Measurements from ENCODE around the gene B3GAT3. TPM values are rescaled to one million over a fixed set of nuclear protein-coding genes. Genes with fewer than 3 reads are reported as not detected.
A peak's percentile ranks its signal among the peaks of the same experiment; 100 is the strongest.

The B3GAT3 gene
- total RNA-seq, 2 donors from 2014 or later, result 20.5 to 22.4 TPM

DNA sequence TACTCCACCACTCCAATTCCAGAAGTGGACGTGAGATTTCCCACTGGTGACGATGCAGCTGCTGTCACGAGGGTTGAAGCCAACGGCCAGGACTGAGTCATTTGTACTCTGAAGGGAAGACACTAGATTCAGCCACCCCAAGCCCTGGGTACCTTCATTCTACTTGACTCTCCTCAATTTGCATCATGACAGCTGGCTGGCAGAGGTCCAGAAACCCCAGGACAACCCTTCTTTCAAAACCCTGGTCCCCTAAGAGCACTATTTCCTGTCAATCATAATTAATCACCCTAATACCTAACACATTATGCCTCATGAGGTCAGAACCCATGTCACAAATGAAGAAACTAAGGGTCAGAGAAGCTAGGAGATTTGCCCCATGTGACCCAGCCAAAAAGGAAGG lies 14.1 kb downstream of the B3GAT3 start:
- ATAC-seq (no peak), DNase-seq (no peak)
- intact Hi-C loops (cut with DNase I), result loop anchor here in 1 of 2 donors (10.0 kb wide), 1 partner anchor 247 kb away; no protein-coding TSS in a partner anchor

DNA sequence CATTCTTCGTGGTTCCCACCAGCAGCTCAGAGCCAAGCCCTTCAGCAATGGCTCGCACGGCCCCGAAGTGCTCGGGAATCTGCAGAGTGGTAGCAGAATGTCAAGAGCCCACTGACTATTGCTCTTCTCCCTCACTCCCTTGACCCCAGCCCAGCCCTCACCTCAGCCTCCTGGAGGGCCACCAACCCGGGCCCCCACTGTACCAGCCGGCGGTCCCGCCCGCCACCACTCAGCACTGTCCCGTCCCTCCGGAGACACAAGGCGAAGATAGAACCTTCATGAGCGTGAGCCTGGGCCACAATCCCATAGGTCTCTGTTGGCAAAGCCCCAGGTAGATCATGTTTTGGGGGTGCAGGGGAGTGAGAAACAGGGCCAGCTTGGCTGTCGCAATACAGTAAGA lies 15.9 kb downstream of the B3GAT3 start:
- ATAC-seq (no peak), DNase-seq (no peak)

DNA sequence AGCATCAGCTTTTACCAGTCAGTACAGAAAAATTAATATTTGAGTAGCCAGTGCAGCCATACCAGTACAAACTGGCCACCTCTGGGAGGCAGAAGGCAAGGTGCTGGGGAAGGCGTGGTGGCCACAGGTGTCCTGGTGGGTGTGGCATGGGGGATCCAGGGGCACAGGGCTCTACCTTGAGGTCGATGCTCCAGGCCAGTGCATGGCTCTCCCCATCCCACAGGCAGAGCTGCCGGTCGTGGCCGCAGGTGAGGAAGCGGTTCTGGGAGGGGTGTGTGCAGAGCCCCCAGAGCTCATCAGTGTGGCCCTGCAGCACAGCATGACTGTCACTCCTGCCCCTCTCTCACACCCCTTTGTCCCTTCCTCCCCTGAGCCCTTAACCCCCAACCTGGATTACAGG lies 16.3 kb downstream of the B3GAT3 start:
- no peak for ATAC-seq
- no peak for DNase-seq
- intact Hi-C loops (cut with DNase I), result loop anchor here in 1 of 2 donors (10.0 kb wide), 1 partner anchor 249 kb away; no protein-coding TSS in a partner anchor

More for the DNA sequence above, 15.9 kb downstream of the B3GAT3 start:
- intact Hi-C loops (cut with DNase I), result loop anchor here in 1 of 2 donors (10.0 kb wide), 1 partner anchor 249 kb away; no protein-coding TSS in a partner anchor

DNA sequence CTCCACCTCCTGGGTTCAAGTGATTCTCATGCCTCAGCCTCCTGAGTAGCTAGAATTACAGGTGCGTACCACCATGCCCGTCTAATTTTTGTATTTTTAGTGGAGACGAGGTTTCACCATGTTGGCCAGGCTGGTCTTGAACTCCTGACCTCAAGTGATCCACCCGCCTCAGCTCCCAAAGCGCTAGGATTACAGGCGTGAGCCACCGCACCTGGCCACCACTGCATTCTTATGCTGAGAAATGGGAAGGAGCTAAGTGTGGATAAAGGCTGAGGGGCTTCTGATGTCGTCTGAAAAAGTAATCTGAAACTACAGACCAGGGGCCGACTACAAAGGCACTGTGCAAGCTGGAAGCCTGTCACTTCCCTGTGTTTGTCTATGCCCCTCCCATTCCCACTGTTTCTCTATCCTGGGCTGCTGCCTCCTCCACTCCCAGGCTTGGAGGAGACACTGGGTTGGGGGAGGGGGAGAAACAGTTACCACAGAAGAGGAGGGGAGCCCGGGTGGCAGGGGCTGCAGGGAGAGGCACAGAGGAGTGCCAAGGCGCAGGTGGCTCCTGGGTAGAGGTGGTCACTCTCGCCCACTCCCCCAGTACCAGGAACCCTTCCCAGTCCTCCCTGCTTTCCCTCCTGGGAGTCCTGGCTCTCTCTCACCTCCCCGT lies 17.2 kb downstream of the B3GAT3 start:
- intact Hi-C loops (cut with DNase I), result loop anchor here in 1 of 2 donors (10.0 kb wide), 1 partner anchor 250 kb away; no protein-coding TSS in a partner anchor
- ATAC-seq (no peak), DNase-seq (no peak)

DNA sequence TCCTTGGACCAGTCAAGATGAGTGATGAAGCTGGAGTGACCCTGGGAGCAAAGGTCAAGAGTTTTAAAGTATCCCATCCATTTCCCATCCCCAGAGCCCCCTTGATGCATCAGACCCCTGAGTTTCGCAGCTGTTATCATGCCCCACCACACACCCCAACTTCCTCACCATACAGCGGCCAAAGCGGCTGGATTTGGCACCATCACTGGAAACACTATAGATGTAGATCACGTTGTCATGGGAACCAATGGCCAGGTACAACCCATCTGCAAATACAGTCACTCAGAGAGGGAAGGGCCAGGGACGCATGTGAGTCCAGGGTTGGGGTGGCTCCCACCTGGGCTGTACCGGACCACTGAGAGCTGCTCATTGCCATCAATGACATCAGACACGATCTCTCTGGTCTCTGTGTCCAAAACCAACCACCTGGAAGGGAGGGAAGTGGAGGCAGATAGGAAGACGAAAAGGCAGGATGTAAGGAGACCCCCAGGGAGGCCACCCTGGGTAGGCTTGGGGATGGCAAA lies 17.9 kb downstream of the B3GAT3 start:
- ATAC-seq, result no peak
- DNase-seq, result no peak
- intact Hi-C loops (cut with DNase I), result loop anchor here in 1 of 2 donors (10.0 kb wide), 1 partner anchor 251 kb away; no protein-coding TSS in a partner anchor

DNA sequence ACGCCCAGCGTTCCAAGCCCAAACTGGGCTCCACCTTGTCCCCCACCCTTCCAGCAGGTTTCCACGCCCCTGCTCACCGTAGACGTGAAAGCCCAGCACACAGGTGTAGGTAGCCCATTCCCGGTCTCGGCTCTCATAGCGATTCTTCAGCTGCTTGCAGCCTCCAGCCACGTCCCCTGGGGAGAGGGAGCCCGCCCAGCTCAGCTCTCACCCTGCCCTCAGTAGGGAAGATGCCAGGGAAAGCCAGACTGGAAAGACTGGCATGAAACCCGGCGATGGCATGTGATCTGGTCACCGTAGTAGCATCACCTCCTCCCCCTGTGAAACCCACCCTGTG lies 18.7 kb downstream of the B3GAT3 start:
- intact Hi-C loops (cut with DNase I), result loop anchor here in 1 of 2 donors (10.0 kb wide), 1 partner anchor 252 kb away; no protein-coding TSS in a partner anchor
- DNase-seq (no peak), ATAC-seq (no peak)

DNA sequence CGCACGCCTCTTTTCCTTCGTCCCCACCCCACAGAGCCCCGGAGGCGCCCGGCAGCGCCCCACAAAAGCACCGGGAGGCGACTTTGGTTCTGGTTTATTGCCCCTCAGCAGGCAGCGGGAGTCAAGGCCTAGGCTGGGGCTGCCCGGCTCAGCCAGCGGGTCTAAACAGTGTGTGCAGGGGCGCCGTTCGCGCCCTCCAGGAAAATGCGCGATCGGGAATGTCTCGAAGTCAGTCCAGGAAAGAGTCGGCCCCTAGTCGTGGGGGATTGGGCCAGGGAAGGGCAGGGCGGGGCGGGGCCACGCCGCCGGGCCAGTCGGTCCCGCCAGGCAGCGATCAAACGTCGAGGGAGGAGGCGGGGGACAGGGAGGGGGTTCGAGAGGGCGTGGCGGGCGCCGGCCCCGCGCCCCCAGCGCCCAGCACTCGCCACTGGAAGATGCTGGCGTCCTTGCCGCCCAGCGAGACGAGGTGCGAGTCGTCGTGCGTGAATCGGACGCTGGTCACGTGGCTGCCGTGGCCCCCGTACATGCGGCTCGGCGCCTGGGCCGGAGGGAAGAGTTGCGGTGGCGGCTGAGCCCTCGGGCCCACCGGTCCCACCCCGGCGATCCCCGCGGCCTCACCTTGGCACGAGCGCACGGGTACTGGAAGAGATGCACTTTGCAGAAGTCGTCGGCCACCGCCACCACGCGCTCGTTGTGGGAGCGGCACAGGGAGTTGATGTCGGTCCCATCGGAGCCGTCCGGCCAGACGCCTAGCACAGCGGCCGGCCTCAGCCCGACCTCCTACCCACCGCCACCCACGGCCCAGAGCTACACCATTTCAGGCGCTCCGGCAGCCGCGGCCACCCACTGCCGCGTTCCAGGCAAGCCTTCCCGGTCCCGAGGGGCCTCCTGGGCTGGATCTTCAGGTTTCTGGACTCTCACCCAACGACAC lies 19.4 kb downstream of the B3GAT3 start:
- peak; percentile 53 to 69 for ATAC-seq
- intact Hi-C loops (cut with DNase I), result loop anchor here in 1 of 2 donors (10.0 kb wide), 1 partner anchor 252 kb away; no protein-coding TSS in a partner anchor
- peak; percentile 67 for DNase-seq

DNA sequence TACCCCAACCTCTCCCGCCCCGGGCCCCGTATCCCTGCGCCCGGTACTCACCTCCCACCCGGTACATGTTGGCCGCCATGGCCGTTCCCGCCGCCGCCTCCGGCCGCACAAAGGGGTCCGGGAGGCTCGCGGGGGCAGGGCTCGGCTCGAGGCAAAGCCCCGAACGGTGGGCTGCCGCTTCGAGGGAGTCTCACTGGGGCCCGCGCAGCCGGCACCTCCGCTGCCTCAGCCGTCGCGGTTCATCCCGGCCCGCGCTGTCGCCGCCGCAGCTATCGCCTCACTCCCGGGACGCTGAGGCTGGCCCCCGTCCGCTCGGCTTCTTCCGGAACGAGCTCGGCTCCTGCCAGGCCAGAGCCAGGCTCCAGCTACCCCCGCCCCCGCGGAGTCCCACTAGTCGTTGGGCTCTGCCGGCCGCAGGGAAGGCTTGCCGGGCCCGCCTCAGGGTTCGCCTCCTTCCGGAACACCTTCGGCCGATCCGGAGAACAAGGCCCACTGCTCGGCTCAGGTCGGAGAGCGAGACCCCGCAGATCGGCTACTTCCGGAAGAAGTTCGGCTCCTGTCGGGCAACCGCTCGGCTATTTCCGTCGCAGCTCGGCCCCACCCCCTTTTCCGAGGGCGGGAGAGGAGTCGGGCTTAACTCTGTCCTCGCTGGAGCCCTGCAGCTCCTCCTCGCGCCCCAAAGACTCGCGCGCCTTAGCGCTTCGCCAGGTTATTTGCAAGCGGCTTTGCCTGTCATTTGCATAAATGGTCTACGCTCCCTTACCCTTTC lies 20.2 kb downstream of the B3GAT3 start, which contains the start of gene MTA2:
Gene MTA2 (minus strand): TSS at position 494 of the 769 bp plus-strand sequence. CDS start 415 bp downstream, at position 79.
- intact Hi-C loops (cut with DNase I), result loop anchor here in 1 of 2 donors (10.0 kb wide), 1 partner anchor 253 kb away; no protein-coding TSS in a partner anchor
- peak; percentile 97 for DNase-seq
- peak; percentile 86 to 91 for ATAC-seq

DNA sequence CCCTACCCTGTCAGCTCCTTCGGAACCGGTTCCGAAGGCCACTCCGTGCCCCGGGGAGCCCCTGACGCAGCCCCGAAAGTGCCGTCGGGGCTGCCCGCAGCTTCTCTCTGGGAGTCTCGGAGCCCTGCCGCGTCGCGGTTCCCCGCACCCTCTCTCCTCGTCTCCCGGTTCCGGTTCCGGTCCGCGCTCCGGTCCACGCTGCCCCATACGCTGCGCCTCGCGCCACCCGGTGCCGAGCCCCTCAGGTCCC lies 20.7 kb downstream of the B3GAT3 start:
- DNase-seq, result peak; percentile 76
- intact Hi-C loops (cut with DNase I), result loop anchor here in 1 of 2 donors (10.0 kb wide), 1 partner anchor 254 kb away; no protein-coding TSS in a partner anchor
- peak; percentile 41 to 43 for ATAC-seq

DNA sequence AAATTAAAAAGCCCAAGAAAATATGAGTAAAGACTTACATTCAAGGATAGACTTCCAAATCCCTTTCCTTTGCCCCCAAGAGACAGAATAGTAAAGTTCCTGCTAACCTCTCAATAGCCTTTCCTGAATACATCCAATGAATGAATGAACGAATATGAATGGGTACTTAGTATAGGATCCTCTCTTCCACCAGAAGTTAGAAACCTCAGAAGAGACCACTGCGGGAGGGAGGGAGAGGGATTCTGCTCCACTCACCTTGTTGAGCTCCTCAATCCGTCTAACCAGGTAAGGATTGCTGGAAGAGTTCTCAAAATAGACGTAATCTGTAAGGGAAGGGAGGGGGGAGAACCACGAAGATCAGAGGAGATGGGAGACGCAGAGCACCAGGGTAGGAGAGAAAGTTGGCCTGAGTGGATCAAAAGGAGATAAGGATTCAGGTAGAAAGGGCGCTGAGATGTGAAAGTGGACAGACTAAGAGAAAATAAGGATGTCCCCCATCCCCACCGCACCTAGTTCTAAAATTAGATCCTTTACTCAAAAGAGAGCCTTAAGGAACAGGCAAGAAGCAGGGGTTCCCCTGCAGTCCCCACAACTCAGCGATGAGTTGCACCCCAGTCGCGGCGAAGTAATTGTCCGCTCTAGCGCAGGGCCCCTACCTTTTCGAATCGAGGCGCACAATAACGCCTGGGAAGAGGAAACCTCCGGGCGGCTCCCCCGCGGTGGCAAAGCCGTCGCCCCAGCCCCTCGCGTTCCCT lies 21.2 kb downstream of the B3GAT3 start:
- DNase-seq (no peak), ATAC-seq (no peak)
- intact Hi-C loops (cut with DNase I), result loop anchor here in 1 of 2 donors (10.0 kb wide), 1 partner anchor 254 kb away; no protein-coding TSS in a partner anchor

DNA sequence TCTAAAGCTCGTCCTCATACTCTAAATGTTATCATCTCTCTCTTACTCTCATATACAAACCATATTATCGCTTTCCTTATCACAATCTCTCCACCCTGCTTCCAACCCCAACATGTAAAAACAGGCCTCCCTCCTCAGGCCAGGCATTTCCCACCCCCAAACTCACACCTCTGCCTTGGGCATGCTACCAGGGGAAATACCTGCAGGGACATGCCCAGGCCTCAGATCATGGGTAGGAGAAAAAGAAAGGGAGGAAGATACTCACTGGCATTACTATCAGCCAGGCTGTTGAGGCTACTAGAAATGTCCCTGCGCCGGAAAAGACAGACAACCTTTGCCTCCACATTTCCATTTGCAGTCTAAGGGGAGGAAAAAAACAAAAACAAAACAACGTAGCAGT lies 21.9 kb downstream of the B3GAT3 start:
- no peak for ATAC-seq
- intact Hi-C loops (cut with DNase I), result loop anchor here in 1 of 2 donors (10.0 kb wide), 1 partner anchor 255 kb away; no protein-coding TSS in a partner anchor
- DNase-seq, result no peak

DNA sequence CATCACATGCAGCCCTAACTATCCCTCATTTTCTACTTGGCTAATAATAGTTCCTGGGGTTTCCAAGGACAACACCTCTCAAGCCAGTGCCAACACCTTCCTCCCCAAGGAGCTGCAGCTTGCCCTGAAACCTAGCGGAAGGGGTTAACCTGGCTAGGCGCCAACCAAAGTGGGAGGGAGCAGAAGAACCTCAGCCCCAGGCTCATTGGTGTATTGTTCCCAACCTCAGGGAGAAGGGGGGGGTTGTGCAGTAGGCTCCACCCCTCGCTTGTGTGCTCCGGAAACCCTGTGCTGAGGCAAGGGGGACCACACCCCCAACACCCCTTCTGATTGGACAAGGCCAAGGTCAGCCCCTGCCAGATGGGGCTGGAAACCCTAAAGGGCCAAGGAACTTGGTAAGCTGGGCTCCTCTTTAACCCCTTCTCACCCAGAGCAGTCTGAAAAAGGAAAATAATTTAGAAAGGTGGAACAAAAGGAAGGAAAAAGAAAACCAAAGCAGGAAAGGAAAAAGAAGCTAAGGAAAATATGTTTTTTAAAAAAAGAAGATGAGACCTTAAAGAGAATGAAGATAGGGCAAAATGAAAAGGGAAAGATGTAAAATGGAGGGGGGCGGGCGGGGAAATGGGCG lies 22.6 kb downstream of the B3GAT3 start:
- peak; percentile 73 for ATAC-seq
- DNase-seq, result peak; percentile 96
- intact Hi-C loops (cut with DNase I), result no loop called here

DNA sequence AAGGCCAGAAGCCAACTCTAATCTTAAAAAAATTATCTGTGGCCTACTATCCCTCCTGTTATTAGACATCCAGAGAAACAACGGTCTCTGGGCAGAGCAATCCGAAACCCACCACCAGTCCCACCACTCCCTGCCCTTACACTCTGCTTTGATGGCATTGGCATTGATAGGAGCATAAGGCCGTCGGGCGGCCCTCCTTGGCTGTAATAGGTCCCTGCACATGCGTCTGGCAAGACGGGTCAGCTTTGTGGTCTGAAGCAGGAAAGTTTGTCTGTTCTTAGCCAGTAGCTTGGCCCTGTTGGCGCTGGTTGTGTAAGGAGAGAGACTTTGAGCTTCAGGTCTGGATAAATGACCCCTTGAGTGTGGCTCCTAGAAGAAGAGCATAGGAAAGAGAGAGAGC lies 26.7 kb downstream of the B3GAT3 start:
- ATAC-seq (no peak), DNase-seq (no peak)
- intact Hi-C loops (cut with DNase I), result no loop called here

DNA sequence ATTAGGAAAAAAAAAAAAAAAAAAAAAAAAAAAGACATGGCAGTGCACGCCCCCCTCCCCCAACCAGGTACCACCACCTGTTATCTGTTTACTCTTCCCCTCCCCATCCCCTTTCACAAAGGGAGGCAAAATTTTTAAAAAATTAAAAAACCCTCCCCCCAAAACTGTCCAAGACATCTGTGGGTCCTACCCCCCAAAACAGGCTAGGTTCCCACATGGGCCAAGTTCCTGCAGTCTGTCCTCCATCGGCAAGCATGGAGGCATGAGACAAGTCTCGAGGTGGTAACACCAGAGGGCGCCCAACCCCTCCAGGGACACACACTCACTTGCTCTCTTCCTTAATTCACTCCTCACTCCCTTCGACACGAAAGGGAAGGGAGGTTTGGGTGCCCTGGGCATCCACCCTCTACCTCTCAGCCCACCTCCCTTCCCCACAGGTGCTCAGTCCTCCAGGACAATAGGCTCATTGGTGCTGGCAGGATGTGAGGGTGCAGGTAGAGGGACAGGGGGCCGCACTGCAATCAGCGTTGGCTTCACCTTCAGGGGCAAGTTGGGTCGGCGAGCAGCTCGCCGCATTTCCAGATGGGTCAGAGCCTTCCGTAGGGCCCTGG lies 28.2 kb downstream of the B3GAT3 start:
- peak; percentile 85 for DNase-seq
- intact Hi-C loops (cut with DNase I), result no loop called here

DNA sequence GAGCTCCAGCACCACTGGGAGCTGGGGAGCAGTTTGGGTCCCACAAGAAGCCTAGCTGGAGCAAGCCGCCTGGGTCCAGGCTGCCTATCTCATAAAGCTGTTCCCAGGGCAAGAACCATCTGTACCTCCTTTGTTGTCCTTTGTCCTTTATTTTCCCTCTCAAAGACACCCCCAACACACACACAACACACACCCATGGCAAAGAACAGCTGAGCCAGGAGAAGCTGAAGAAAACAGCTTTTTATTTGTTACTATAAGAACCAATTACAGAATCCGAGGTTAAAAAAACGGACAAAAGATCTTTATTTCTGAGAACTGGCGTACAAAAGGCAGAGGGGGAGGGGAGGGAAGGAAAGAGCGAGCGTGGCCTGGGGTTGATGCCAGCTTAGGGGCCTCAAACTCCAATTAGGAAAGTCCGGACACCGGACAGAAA lies 28.8 kb downstream of the B3GAT3 start:
- DNase-seq (no peak), ATAC-seq (no peak)
- intact Hi-C loops (cut with DNase I), result no loop called here

More for the DNA sequence above, 28.2 kb downstream of the B3GAT3 start:
- ATAC-seq, result peak in 1 of 2 donors; percentile 22

DNA sequence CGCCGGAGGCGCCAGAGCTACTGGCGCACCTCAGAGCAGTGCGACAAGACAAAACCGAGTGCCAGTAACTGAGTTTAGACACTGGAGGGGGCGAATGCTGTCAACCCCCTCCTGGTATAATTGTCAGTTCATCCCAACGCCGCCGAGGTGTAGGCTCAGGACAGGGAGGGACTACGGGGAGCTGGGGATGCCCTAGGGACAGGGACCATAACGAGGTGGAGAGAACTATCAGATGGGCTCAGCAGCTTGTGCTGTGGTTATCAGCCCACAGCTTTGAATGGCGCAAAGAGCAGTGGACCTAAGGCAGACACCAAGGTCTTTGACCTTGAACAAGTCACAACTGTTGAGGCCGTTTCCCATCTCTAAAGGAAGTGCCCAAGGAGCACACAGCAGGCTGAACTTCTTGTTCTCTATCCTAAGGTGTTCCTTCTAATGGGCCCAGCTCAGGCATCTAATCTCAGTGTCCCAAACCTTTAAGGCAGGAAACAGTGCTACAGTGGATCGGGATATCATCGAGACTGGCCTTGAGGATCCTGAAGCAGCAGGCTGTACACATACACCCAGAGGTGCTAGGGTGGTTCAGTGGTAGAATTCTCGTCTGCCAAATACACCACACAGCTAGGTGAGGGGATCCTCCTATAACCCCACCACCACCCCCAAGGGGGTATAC lies 29.5 kb downstream of the B3GAT3 start:
- ATAC-seq (peak; percentile 7 to 16), DNase-seq (no peak)
- intact Hi-C loops (cut with DNase I), result no loop called here

Measured in left cardiac atrium (tissue), 4 donors.